Activated naive CD4-positive, alpha-beta T cell treated with anti-CD3 and anti-CD28 coated beads, Interleukin-2, amount 10 ng/mL, durations not matched to agents 7 days and 5 days (primary cell): ENCODE data around the gene ANKRD18B.
"Not testable (repeated sequence)": the region's sequence is repeated elsewhere in the genome, so short reads cannot be mapped to it uniquely, and the experiment has no call there.

Source experiments
- CTCF ChIA-PET: fragments of 350-600 bp; sonication (Branson Sonifier 250); formaldehyde crosslinking; loops from one replicate; lab custom pipeline; 2021; ENCODE audit warnings: antibody characterized with exemption; lab: Charles Lee
- DNase-seq: peaks from one replicate; pipeline ENCODE4 v3.0.0-alpha.2; 2020
- H3K27ac Mint-ChIP-seq: one replicate; pipeline ENCODE4 v1.8.0; 2021; ENCODE audit warnings: mild to moderate bottlenecking, moderate library complexity, mixed read lengths
- H3K27me3 Mint-ChIP-seq: one replicate; pipeline ENCODE4 v1.8.0; 2021; ENCODE audit warnings: mild to moderate bottlenecking, mixed read lengths
- H3K36me3 Mint-ChIP-seq: one replicate; pipeline ENCODE4 v1.8.0; 2021; ENCODE audit warnings: mixed read lengths
- H3K4me1 Mint-ChIP-seq: one replicate; pipeline ENCODE4 v1.8.0; 2021; ENCODE audit warnings: mixed read lengths
- H3K4me3 Mint-ChIP-seq: one replicate; pipeline ENCODE4 v1.8.0; 2021; ENCODE audit warnings: mild to moderate bottlenecking, moderate library complexity, mixed read lengths
- H3K9me3 Mint-ChIP-seq: one replicate; pipeline ENCODE4 v1.8.0; 2021; ENCODE audit warnings: mixed read lengths

The ANKRD18B gene

GRCh38 chr9:33604249-33604648 is 80.2 kb downstream of the ANKRD18B start:
- H3K36me3 Mint-ChIP-seq, H3K4me1 Mint-ChIP-seq: not testable (repeated sequence)
- CTCF ChIA-PET, result interaction anchor here (0.6 to 1.5 kb wide), 5 partner anchors 12 to 285 kb away, joined by 3 to 4 read pairs (median 3); no protein-coding TSS in a partner anchor

GRCh38 chr9:33604936-33605335 is 80.9 kb downstream of the ANKRD18B start:
- CTCF ChIA-PET, result interaction anchor here (1.5 kb wide), 1 partner anchor 138 kb away, joined by 4 read pairs; no protein-coding TSS in a partner anchor
- not testable (repeated sequence) for H3K4me3 Mint-ChIP-seq, H3K4me1 Mint-ChIP-seq, DNase-seq, H3K36me3 Mint-ChIP-seq, H3K27ac Mint-ChIP-seq, H3K9me3 Mint-ChIP-seq
- H3K27me3 Mint-ChIP-seq, result peaks cover 16% of the 10 kb centered on the region

More at GRCh38 chr9:33604249-33604648, 80.2 kb downstream of the ANKRD18B start:
- peaks cover 15% of the 10 kb centered on the region for H3K27me3 Mint-ChIP-seq
- H3K4me3 Mint-ChIP-seq, H3K27ac Mint-ChIP-seq, H3K9me3 Mint-ChIP-seq, DNase-seq: not testable (repeated sequence)

GRCh38 chr9:33611358-33611757 is 87.3 kb downstream of the ANKRD18B start:
- peaks cover 30% of the 10 kb centered on the region for H3K27me3 Mint-ChIP-seq
- H3K27ac Mint-ChIP-seq, result no peak overlapping the region

GRCh38 chr9:33612410-33612809 is 88.4 kb downstream of the ANKRD18B start:
- CTCF ChIA-PET, H3K9me3 Mint-ChIP-seq, DNase-seq, H3K27ac Mint-ChIP-seq, H3K4me3 Mint-ChIP-seq, H3K4me1 Mint-ChIP-seq, H3K36me3 Mint-ChIP-seq: not testable (repeated sequence)
- H3K27me3 Mint-ChIP-seq, result peaks cover 32% of the 10 kb centered on the region

More at GRCh38 chr9:33611358-33611757, 87.3 kb downstream of the ANKRD18B start:
- no peaks in the 10 kb centered on the region for H3K36me3 Mint-ChIP-seq
- no peaks in the 10 kb centered on the region for H3K4me1 Mint-ChIP-seq
- H3K4me3 Mint-ChIP-seq, result no peak overlapping the region
- no peaks in the 10 kb centered on the region for H3K9me3 Mint-ChIP-seq
- DNase-seq, result no peak
- CTCF ChIA-PET, result no interaction called here

- Mint-ChIP-seq H3K36me3 (no peaks in the 10 kb centered on the region), H3K27ac (no peak overlapping the region), H3K27me3 (peaks cover 38% of the 10 kb centered on the region), H3K4me1 (no peaks in the 10 kb centered on the region), H3K9me3 (no peaks in the 10 kb centered on the region), H3K4me3 (no peak overlapping the region)
- DNase-seq, result no peak
- CTCF ChIA-PET, result interaction anchor here (1.2 kb wide), 1 partner anchor 10 kb away, joined by 3 read pairs; no protein-coding TSS in a partner anchor
Measured at GRCh38 chr9:33614001-33614687, 90.1 kb downstream of the ANKRD18B start.

GRCh38 chr9:33618370-33618769 is 94.3 kb downstream of the ANKRD18B start:
- not testable (repeated sequence) for H3K4me3 Mint-ChIP-seq, H3K36me3 Mint-ChIP-seq, H3K27ac Mint-ChIP-seq, H3K9me3 Mint-ChIP-seq, DNase-seq, H3K4me1 Mint-ChIP-seq
- H3K27me3 Mint-ChIP-seq, result peaks cover 39% of the 10 kb centered on the region
- CTCF ChIA-PET, result interaction anchor here (1.0 to 13.3 kb wide), 2 partner anchors 19 to 103 kb away, joined by 3 to 280 read pairs; no protein-coding TSS in a partner anchor

GRCh38 chr9:33619666-33620404 is 95.8 kb downstream of the ANKRD18B start:
- CTCF ChIA-PET, result interaction anchor here (0.7 to 13.3 kb wide), 2 partner anchors 16 to 101 kb away, joined by 3 to 280 read pairs; no protein-coding TSS in a partner anchor
- H3K27me3 Mint-ChIP-seq, result peaks cover 41% of the 10 kb centered on the region
- H3K4me3 Mint-ChIP-seq, result no peak overlapping the region
- peaks cover 4% of the 10 kb centered on the region for H3K4me1 Mint-ChIP-seq
- DNase-seq, result no peak
- no peak overlapping the region for H3K27ac Mint-ChIP-seq
- no peaks in the 10 kb centered on the region for H3K36me3 Mint-ChIP-seq
- H3K9me3 Mint-ChIP-seq, result no peaks in the 10 kb centered on the region

- Mint-ChIP-seq H3K9me3 (no peaks in the 10 kb centered on the region), H3K27me3 (peaks cover 49% of the 10 kb centered on the region), H3K4me1 (peaks cover 4% of the 10 kb centered on the region), H3K27ac (no peak overlapping the region), H3K4me3 (no peak overlapping the region), H3K36me3 (no peaks in the 10 kb centered on the region)
- no peak for DNase-seq
- CTCF ChIA-PET, result interaction anchor here (0.8 to 13.3 kb wide), 3 partner anchors 13 to 100 kb away, joined by 3 to 280 read pairs (median 3); no protein-coding TSS in a partner anchor
Measured at GRCh38 chr9:33620738-33621439, 96.8 kb downstream of the ANKRD18B start.
